Loucy (cell line): Measurements from ENCODE around the gene MFAP3.

Experiments used
- CTCF ChIP-seq: fragments of 200-600 bp; sonication (generic); conservative IDR thresholded peaks from 2 replicates; pipeline ENCODE4 v1.5.1; 2014; ENCODE audit warnings: mild to moderate bottlenecking, antibody characterized with exemption, low read length
- EZH2phosphoT487 ChIP-seq: fragments of 200-600 bp; IDR thresholded peaks from 2 replicates; pipeline ENCODE4 v1.6.1; 2018; ENCODE audit warnings: antibody characterized with exemption, mild to moderate bottlenecking, moderate library complexity, borderline replicate concordance

- TF ChIP-seq CTCF: peak; percentile 76
- TF ChIP-seq EZH2phosphoT487: no peak
Observed at GRCh38 chr5:154072414-154073171, 33.8 kb downstream of the MFAP3 start.
